Nucleus accumbens (tissue), 56 donors: ENCODE data around the gene RTL5.
"Not testable (repeated sequence)": the region's sequence is repeated elsewhere in the genome, so short reads cannot be mapped to it uniquely, and the experiment has no call there.

Experiments used
- DNase-seq, 56 donors: peaks; one replicate each; lab custom pipeline; 2025; lab: John Stamatoyannopoulos, UW

RTL5 gene

DNA sequence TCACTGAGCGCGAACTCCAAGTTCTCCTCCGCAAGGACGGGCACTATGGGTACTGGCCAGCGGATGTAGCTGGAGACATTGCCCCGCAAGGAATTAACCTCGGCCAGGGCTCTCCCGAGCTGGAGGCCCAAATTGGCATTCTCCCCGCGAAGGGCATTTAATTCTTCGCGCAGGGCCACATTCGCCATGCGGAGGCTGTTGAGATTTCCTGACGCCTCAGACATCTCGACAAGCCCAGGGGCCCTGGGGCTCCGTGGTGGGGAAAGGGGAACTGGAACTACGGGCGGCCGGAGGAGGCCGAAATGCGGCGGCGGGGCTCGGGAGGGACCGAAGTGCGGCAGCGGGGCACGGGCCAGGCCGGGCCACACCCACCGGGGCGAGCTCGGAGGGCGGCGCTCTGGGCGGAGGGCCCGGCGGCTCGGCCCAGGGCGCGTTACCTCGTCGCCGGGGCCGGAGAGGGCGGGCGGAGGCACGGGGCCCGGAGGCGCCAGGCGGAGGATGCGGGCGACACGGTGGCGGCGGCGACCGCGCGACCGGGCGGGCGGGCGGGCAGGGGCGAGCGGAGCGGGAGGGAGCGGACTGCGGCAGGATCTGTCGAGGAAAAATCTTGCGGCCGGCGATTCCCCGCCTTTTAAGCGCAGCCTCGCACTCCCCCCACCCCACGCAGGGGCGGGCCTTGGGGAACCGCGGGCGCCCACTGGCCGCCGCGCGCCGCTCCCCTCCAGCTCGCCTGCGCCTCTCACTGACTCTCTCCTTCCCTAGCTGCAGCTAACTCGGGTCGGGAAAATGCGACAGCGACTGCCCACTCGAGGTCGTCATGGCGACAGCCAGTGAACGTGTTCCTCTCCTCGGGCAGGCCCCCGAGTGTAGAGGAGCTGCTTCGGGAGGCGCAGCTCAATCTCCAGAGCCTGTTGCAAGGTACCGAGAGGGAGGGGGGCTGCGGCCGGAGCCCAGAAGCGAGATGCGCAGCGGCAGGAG is at the start of gene RTL5:
Gene RTL5 (minus strand): TSS at position 599 of the 978 bp plus-strand sequence.
- DNase-seq: peak; percentile 18 to 94 (median 77)

GRCh38 chrX:72180539-72180938 is 48.8 kb upstream of the RTL5 start:
- no peak for DNase-seq

DNA sequence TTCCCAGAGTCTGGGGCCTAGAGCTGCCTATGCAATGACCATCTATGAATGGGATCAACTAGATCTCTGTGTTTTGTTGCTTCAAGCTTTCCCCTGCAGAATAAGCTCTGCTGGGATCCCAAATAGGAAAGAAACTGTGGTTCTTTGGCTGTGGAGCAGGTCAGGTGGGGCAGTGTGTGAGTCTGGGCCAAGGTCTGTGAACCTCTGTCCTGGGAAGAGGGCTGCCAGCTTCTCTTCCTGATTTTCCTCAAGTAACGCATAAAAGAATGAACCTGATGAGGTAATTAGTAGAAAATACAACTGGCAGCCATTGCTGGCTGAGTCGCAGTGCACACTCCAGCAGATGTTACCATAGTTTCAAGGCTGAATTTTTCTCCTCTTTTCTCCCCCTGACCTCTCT is 45.3 kb upstream of the RTL5 start:
- DNase-seq: peak in 15 of 56 donors; percentile 0 to 16 (median 1)

- not testable (repeated sequence) for DNase-seq
These were observed 44.6 kb upstream of the RTL5 start for GRCh38 chrX:72176289-72176688.

GRCh38 chrX:72169008-72169728 is 37.5 kb upstream of the RTL5 start:
- DNase-seq: peak in 1 of 56 donors; percentile 0

DNA sequence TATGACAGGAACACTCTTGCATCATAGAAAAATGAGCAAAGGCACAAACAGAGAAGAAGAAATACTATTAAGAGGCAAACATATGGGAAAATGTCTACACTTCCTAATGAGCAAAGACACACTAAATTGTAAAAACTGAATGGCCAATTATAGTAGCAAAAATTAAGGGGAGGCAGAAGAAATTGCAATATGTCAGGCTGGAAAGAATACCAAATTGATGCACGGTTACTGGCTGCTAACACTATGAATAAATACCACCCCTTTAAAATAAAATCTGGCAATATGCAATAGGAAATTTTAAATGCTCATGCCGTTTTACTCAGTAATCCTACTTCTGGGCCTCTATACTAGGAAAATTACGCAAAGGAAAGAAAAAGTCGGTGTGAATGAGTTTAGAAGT is 33.8 kb upstream of the RTL5 start:
- no peak for DNase-seq

GRCh38 chrX:72159769-72160168 is 28.1 kb upstream of the RTL5 start:
- DNase-seq: no peak

DNA sequence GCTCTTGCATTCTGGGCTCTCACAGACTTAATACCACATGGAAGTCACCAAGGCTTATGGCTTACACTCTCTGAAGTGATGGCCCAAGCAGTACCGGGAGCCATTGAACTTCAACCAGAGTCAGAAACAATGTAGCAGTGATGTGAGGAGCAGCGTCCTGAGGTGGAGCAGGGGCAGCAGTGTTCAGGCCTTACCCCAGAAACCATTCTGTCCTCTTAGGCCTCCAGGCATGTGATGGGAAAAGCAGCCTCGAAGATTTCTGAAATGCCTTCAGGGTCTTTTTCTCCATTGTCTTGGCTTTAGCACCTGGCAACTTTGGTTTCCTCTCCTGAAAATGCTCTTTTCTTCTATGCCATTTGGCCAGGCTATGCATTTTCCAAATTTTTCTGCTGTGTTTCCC is 27.1 kb upstream of the RTL5 start:
- DNase-seq: no peak

DNA sequence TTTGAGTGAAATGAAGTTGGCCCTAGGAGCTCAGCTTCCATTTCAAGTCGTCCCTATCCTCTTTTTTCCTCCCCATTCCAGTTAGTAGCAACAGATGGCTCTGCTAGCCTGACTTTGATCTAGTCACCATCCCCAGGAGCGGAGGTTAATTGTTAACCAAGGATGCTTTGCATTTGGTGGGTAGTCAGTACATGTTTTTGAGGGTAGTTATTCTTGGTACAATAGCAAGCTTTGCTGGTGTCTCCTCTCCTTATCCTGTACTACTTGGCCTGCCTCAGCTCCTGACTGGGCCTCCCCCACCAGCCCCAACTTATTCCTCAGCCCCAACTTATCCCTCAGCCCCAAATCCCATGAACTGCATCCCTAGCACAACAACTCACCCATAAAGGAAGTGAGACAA is 14.8 kb upstream of the RTL5 start:
- no peak for DNase-seq

DNA sequence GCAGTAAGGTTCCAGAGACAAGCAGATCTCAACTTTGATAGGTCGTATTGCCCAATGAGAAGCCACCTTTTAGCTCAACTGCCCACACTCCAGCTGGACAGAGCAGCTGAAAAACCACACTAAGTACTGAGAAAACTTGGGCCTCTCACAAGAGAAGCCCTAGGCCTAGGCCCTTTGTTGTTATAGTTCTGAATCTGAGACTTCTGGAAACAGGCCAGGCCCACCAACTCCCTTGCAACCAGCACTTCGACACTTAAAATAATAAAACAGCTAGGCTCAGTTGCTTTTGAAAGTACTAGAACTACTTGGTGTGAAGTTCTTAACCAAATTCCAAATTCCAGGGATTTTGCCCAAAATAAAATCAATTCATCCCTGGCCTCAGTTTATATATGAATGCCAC is 13.5 kb upstream of the RTL5 start:
- DNase-seq: no peak

DNA sequence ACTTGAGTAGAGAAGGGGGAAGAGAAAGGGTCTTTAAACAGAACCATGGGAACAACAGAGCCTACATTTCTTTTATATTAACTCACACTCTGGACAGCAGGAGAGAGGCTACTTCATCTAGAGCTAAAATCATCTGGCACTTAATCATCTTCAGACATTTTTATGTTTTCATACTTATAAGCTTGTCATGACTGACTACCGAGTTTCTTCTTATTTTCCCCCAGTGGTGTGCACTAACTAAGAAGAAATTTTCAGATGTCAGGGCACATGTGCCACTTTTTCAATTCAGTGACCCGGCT is 11.8 kb upstream of the RTL5 start:
- no peak for DNase-seq

DNA sequence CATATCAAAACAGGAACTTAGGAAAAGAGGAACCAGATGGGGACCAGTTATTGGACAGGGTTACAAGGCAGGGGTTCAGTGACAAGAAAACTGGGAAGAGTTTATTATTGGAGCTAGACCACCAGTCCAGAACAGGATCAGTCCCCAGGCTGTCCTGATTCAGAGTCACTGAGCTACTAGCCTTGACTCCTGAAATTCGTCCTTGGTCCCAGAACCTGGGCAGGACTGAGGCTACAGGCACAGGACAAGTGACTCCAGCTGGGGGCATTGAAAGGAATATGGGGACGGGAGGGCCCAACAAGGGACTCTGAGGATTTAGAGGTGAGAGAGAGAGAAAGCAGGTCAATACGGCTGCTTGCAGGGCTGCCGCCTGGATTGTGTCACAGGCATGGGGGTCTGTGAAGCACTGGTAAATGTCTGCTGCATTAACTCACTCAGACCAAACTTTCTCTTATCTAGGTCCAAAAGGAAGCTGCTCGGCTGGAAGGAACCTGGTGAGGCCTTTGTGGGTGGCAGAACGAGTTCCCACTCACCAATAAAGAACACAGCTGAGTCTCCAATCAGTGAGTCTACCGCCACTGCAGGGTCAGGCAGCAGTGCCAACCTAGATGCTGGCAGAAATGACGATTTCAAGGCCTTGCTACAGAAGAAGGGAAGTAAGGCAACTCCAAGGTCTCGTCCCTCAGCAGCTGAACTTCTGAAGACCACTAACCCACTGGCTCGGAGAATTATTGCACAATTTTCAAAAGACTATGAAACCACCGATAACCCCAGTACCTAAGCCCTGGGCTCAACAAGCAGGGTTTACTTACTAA is 11.3 kb upstream of the RTL5 start:
- DNase-seq: no peak

DNA sequence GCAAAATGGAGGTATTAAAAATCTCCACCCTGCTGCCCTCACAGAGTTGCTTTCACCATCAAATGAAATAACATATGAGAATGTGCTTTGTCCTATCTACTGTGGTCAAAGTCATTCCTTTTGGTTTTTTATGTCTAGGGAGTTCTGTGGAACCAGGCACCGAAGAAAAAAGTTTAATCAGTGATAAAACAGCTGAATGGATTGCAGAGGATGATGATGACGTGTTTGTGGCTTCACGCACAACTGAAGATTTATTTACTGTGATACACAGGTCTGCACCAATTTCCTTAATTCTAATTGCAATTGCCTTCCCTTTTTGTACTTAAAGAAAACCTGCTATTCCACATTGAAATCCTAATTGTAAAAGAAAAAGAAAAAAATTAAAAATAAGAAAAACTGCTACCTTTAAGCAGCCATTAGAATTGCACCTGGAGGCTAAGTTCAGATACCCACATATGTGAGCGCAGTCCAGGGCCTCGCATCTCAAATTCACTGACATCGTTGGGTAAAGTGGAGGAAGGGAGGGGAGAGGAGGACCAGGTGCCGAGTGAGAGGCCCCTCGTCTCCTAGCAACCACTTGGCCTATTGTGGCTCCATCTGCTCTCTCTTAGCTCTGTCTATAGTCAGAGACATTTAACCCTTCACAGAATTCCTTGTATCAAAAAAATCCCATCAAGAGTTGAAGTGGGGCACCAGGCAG is 10.5 kb upstream of the RTL5 start:
- peak in 3 of 56 donors; percentile 1 to 28 (median 3) for DNase-seq

GRCh38 chrX:72141372-72142004 is 9.8 kb upstream of the RTL5 start:
- DNase-seq: no peak

- no peak for DNase-seq
These were observed 7.8 kb upstream of the RTL5 start for GRCh38 chrX:72139538-72139937.

GRCh38 chrX:72137846-72138495 is 6.3 kb upstream of the RTL5 start:
- no peak for DNase-seq

GRCh38 chrX:72133851-72134546 is 2.3 kb upstream of the RTL5 start:
- no peak for DNase-seq

- no peak for DNase-seq
These were observed 741 bp upstream of the RTL5 start for GRCh38 chrX:72132456-72132855.
